GM12873 (cell line): ENCODE results near the gene MYORG.

Experiments used
- CTCF ChIP-seq: IDR thresholded peaks from 2 replicates; pipeline ENCODE4 v1.5.1; 2012; ENCODE audit warnings: low read depth, mild to moderate bottlenecking, moderate library complexity, low read length, control low read depth; ENCODE audit not compliant: insufficient read depth; ENCODE audit errors: missing control alignments

Gene MYORG

DNA sequence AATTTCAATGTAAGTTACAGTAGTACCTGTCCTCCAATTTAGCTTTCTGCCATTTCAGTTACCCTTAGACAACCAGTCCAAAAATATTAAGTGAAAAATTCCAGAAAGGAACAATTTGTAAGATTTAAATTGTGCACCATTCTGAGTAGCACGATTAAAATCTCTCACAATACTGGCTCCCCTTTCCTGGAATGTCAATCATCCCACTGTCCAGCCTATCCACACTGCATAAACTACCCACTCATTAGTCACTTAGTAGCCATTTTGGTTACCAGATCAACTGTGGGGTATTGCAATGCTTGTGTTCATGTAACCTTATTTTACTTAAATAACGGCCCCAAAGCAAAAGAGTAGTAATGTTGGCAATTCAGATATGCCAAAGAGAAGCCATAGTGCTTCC lies 59.3 kb downstream of the MYORG start:
- no peak for TF ChIP-seq CTCF
